Measurements from ENCODE around the gene ZNF684.
"Not testable (repeated sequence)": the region's sequence is repeated elsewhere in the genome, so short reads cannot be mapped to it uniquely, and the experiment has no call there.

The ZNF684 gene

GRCh38 chr1:40574805-40575204 lies 43.4 kb downstream of the ZNF684 start:
- DNase-seq, result not testable (repeated sequence)

- no peak for DNase-seq
Measured at GRCh38 chr1:40575336-40575735, 43.9 kb downstream of the ZNF684 start.

- no peak for DNase-seq
Measured at GRCh38 chr1:40582116-40582515, 50.7 kb downstream of the ZNF684 start.

GRCh38 chr1:40583980-40584379 lies 52.5 kb downstream of the ZNF684 start:
- DNase-seq, result no peak

- DNase-seq, result no peak
Measured at GRCh38 chr1:40588586-40588985, 57.1 kb downstream of the ZNF684 start.

- no peak for DNase-seq
Measured at GRCh38 chr1:40592107-40592803, 60.8 kb downstream of the ZNF684 start.

GRCh38 chr1:40593449-40594186 lies 62.2 kb downstream of the ZNF684 start:
- no peak for DNase-seq

GRCh38 chr1:40594187-40594531 lies 62.7 kb downstream of the ZNF684 start:
- DNase-seq, result no peak

- DNase-seq, result no peak
Measured at GRCh38 chr1:40595623-40596022, 64.2 kb downstream of the ZNF684 start.

Data from effector CD8-positive, alpha-beta T cell (primary cell).